NCI-H2029 (cell line): ENCODE measurements around the gene NUP160.
"Not testable (repeated sequence)": the region's sequence is repeated elsewhere in the genome, so short reads cannot be mapped to it uniquely, and the experiment has no call there.

Experiments
- DNase-seq: peaks from one replicate; lab custom pipeline; 2025; lab: John Stamatoyannopoulos, UW

NUP160 gene

GRCh38 chr11:47791774-47792430 is 56.2 kb downstream of the NUP160 start:
- DNase-seq = no peak

- not testable (repeated sequence) for DNase-seq
Observed at GRCh38 chr11:47790017-47790416, 58.1 kb downstream of the NUP160 start.

GRCh38 chr11:47788181-47788580 is 60.0 kb downstream of the NUP160 start:
- no peak for DNase-seq

- peak; percentile 6 for DNase-seq
Observed at GRCh38 chr11:47786373-47786772, 61.8 kb downstream of the NUP160 start.

- no peak for DNase-seq
Observed at GRCh38 chr11:47784785-47785381, 63.3 kb downstream of the NUP160 start.

- no peak for DNase-seq
Observed at GRCh38 chr11:47783087-47783610, 65.0 kb downstream of the NUP160 start.

- no peak for DNase-seq
Observed at GRCh38 chr11:47778878-47779483, 69.2 kb downstream of the NUP160 start.

GRCh38 chr11:47775240-47775869 is 72.8 kb downstream of the NUP160 start:
- no peak for DNase-seq

- no peak for DNase-seq
Observed at GRCh38 chr11:47773882-47774281, 74.3 kb downstream of the NUP160 start.

GRCh38 chr11:47769556-47769955 is 78.6 kb downstream of the NUP160 start:
- DNase-seq = not testable (repeated sequence)

GRCh38 chr11:47768101-47768612 is 80.0 kb downstream of the NUP160 start:
- peak; percentile 85 for DNase-seq

- peak; percentile 21 for DNase-seq
Observed at GRCh38 chr11:47766509-47767227, 81.5 kb downstream of the NUP160 start.

GRCh38 chr11:47765086-47765485 is 83.1 kb downstream of the NUP160 start:
- no peak for DNase-seq

GRCh38 chr11:47759291-47759690 is 88.9 kb downstream of the NUP160 start:
- not testable (repeated sequence) for DNase-seq

GRCh38 chr11:47756208-47756607 is 91.9 kb downstream of the NUP160 start:
- no peak for DNase-seq

GRCh38 chr11:47750725-47751124 is 97.4 kb downstream of the NUP160 start:
- DNase-seq = no peak

GRCh38 chr11:47742494-47742893 is 105.7 kb downstream of the NUP160 start:
- DNase-seq = not testable (repeated sequence)

- DNase-seq = not testable (repeated sequence)
Observed at GRCh38 chr11:47737817-47738216, 110.3 kb downstream of the NUP160 start.

- DNase-seq = no peak
Observed at GRCh38 chr11:47732271-47732670, 115.9 kb downstream of the NUP160 start.

- DNase-seq = no peak
Observed at GRCh38 chr11:47731475-47731874, 116.7 kb downstream of the NUP160 start.
